GM10266 (cell line): ENCODE results near the gene DET1.
"Not testable (repeated sequence)": the region's sequence is repeated elsewhere in the genome, so short reads cannot be mapped to it uniquely, and the experiment has no call there.

Source experiments
- DNase-seq: peaks from one replicate; pipeline ENCODE4 v3.0.0; 2012; ENCODE audit errors: extremely low spot score
- TF ChIP-seq, protein P1 (sequence below): IDR thresholded peaks from 2 replicates; pipeline ENCODE4 v1.5.1; 2012; ENCODE audit warnings: mild to moderate bottlenecking, low read depth; ENCODE audit not compliant: control insufficient read depth, insufficient read depth; ENCODE audit errors: missing control alignments

DET1 gene

DNA sequence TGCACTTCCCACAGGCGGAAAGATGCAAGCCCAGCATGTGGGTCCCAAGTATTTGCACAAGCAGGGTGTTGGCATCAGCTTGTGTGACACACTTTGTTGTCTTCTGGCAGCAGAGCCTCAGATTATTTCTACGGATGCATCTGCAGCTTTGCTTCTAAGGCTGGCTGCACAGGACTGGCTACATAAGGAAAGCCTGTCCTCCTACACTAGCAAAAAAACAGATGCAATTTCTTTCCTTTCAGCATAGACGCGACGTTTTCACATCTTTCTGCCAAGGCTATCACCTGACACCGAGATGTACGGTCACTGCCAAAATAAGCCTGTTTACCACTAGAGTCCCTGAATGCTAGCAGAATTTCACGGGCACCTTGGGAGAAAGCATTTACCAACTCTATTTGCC, 65.5 kb downstream of the DET1 start:
- TF ChIP-seq, protein P1, sequence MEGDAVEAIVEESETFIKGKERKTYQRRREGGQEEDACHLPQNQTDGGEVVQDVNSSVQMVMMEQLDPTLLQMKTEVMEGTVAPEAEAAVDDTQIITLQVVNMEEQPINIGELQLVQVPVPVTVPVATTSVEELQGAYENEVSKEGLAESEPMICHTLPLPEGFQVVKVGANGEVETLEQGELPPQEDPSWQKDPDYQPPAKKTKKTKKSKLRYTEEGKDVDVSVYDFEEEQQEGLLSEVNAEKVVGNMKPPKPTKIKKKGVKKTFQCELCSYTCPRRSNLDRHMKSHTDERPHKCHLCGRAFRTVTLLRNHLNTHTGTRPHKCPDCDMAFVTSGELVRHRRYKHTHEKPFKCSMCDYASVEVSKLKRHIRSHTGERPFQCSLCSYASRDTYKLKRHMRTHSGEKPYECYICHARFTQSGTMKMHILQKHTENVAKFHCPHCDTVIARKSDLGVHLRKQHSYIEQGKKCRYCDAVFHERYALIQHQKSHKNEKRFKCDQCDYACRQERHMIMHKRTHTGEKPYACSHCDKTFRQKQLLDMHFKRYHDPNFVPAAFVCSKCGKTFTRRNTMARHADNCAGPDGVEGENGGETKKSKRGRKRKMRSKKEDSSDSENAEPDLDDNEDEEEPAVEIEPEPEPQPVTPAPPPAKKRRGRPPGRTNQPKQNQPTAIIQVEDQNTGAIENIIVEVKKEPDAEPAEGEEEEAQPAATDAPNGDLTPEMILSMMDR: no peak
- DNase-seq: no peak

DNA sequence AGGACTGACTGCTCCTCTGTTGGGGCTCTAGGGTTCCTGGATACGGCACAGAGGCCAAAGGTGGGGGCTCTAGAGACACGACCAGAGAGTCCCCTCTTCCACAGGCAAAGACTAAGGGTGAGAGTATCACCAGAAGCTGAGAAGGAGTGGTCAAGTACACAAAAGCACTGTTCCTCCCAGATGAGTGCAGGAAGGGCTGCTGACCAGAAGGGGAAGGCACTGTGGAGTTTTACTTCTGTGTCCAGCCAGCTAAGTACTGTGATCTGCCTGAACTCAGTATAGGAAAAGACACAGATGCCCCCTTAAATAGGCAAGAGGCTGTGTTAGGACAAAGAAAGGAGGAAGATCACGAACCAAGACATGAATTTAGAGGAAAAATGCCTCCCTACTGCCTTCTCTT, 67.3 kb downstream of the DET1 start:
- TF ChIP-seq, protein P1: no peak
- no peak for DNase-seq

DNA sequence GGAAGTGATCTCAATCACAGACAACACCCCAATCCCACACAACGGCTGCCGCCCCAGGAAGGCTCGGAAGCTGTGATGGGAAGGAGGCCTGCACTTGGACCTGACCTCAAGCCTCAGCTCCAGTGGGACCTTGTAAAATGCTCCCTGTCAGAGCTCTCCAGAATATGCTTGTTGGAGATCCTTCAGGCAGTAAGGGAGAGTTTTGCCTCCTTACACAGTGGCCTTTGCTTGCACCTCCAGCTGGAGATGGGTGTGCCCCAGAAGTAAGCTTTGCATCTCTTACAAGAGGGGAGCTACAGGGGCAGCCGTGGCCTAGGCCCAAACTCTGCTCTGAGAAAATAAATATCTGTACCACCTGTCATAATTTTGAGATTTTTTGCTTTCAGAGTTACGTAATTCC, 68.6 kb downstream of the DET1 start:
- DNase-seq: no peak
- TF ChIP-seq, protein P1: no peak

DNA sequence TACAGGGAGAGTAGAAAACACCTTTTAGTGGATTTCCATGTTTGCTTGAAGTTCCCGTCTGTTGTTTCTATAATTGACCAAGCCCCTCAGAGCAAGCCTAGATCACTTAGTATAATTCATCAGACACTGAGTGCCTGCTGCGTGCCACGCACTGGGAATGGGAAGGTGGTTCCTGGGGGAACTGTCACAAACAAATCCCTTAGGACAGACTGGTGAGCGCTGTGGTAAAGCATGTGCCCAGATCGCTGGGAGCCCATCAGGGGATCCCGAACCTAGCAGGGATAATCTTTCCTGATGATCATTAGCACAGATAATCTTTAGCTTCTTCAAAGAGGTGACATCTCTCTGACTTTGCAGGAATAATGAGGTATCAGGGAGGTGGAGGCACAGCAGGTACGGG, 69.4 kb downstream of the DET1 start:
- TF ChIP-seq, protein P1: no peak
- DNase-seq: no peak

DNA sequence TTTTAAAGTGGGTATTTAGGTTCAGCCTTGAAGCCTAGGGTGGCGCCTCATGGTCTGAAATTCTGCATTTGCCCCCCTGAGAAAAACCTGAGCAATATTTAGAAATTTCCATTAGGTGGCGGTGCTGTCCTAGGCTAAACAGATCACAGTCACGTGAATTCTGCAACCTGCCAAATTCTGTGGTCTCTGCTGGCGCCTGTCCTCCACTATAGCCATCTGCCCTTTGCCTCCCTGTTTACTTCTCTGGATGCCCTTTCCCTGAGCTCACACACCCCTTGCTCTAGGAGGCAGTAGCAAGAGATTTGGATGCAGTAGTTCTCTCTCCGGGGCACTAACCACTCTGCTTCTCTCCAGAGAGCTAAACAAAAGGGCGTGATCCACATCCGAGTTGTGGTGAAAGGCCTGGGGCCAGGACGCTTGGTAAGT, 69.8 kb downstream of the DET1 start:
- TF ChIP-seq, protein P1: peak; percentile 42
- DNase-seq: peak; percentile 51

DNA sequence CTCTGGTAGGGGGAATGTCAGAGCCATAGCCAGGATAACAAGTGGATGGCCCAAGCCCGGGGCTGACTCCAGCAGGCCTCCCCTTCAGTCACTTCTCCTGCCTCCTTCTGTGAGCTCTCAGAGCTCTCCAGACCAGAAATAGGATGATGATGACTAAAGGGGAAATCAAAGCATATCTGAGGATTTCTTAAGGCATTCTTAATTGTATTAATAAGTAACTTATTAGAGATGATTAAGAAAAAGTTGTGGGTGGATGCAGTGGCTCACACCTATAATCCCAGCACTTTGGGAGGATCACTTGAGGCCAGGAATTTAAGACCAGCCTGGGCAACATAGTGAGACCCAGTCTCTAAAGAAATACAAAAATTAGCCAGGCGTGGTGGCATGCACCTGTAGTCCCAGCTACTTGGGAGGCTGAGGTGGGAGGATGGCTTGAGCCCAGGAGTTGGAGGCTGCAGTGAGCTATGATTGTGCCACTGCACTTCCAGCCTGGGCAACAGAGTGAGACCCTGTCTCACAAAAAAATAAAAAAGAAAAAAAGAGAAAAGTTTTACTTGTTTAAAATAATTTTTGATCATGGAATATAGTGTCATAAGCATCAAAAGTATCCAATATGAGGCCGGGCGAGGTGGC, 72.7 kb downstream of the DET1 start:
- not testable (repeated sequence) for DNase-seq

DNA sequence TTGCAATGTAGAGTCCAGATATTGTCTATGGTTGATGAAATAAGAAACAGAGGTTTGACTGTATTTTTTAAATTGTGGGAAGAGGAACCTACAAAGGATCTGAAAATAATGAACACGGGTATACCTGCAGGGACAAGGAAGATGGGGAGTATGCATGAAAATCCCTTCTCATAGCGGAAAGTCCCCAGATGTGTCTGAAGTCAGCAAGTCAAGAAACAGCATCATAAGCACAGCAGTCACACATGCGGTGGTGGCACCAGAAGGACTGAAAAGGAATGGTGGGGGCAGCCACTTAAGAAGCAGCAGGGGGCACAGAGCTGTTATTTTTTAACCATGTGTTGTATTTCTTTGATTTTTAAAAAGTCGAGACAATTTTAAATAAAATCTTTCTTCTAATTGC, 74.3 kb downstream of the DET1 start:
- DNase-seq: peak; percentile 26
- TF ChIP-seq, protein P1: no peak
